ENCODE measurements around the gene CSMD2.
"Not testable (repeated sequence)": the region's sequence is repeated elsewhere in the genome, so short reads cannot be mapped to it uniquely, and the experiment has no call there.

The CSMD2 gene

GRCh38 chr1:34089731-34090130 is 75.3 kb downstream of the CSMD2 start:
- no peak for TF ChIP-seq TAF1 (IDR thresholded peaks at IDR 0.05; ENCODE audit: borderline replicate concordance, low read depth, low read length)
- no peak for TF ChIP-seq POLR2A (IDR thresholded peaks at IDR 0.05; ENCODE audit: low read depth, low read length)
- TF ChIP-seq POLR2AphosphoS5 (IDR thresholded peaks at IDR 0.05; ENCODE audit: low read depth, low read length), result no peak
- no peak for FAIRE-seq
- no peak for DNase-seq (ENCODE audit: insufficient read length)

DNA sequence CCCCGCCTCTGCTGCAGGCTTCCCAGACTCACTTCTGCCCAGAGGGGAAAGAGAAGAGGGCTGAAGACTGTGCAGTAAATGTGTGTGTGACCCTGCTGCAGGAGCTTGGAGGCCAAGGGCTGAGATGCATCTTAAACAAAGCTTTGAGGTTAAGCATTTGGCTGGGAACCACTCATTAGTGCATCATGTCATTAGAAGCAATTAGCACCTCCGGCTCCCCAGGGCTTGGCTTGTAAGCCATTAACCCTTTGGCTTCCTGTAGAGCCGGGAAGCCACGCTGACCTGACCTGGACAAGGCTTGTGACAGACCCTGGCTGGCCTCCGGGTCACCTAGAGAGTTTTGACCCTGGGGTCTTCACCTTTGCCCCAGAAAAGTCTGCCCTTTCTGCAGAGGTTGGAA is 77.0 kb downstream of the CSMD2 start:
- TF ChIP-seq POLR2A (IDR thresholded peaks at IDR 0.05; ENCODE audit: low read depth, low read length), result no peak
- TF ChIP-seq TAF1 (IDR thresholded peaks at IDR 0.05; ENCODE audit: borderline replicate concordance, low read depth, low read length), result no peak
- no peak for TF ChIP-seq POLR2AphosphoS5 (IDR thresholded peaks at IDR 0.05; ENCODE audit: low read depth, low read length)
- FAIRE-seq (no peak), DNase-seq (ENCODE audit: insufficient read length) (no peak)

GRCh38 chr1:34086561-34086960 is 78.5 kb downstream of the CSMD2 start:
- FAIRE-seq, result no peak

DNA sequence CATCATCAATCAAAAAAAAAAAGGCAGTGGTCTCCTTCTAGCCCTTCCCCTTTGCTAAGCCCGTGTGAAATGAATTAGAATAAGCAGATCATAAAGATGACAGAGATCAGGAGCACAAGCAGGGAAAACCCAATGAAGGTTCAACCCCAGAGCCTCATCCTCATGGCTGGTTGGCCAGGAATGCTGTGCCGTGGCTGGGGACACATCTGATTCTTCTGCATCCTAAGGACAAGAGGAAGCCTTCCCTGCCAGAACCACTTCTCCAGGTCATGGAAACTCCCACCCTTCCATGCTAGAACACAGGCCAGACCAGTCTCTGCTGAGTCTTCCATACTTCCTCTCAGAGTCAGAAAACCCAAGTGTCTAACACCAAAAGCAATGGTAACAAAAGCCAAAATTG is 81.1 kb downstream of the CSMD2 start:
- FAIRE-seq (no peak), DNase-seq (ENCODE audit: insufficient read length) (no peak)
- TF ChIP-seq POLR2A (IDR thresholded peaks at IDR 0.05; ENCODE audit: low read depth, low read length), result no peak
- TF ChIP-seq TAF1 (IDR thresholded peaks at IDR 0.05; ENCODE audit: borderline replicate concordance, low read depth, low read length), result no peak
- no peak for TF ChIP-seq POLR2AphosphoS5 (IDR thresholded peaks at IDR 0.05; ENCODE audit: low read depth, low read length)

More at GRCh38 chr1:34086561-34086960, 78.5 kb downstream of the CSMD2 start:
- TF ChIP-seq POLR2AphosphoS5 (IDR thresholded peaks at IDR 0.05; ENCODE audit: low read depth, low read length) (no peak), TAF1 (IDR thresholded peaks at IDR 0.05; ENCODE audit: borderline replicate concordance, low read depth, low read length) (no peak), POLR2A (IDR thresholded peaks at IDR 0.05; ENCODE audit: low read depth, low read length) (no peak)
- DNase-seq (ENCODE audit: insufficient read length), result no peak

GRCh38 chr1:34082085-34082670 is 82.9 kb downstream of the CSMD2 start:
- DNase-seq (ENCODE audit: insufficient read length); FAIRE-seq: not testable (repeated sequence)

DNA sequence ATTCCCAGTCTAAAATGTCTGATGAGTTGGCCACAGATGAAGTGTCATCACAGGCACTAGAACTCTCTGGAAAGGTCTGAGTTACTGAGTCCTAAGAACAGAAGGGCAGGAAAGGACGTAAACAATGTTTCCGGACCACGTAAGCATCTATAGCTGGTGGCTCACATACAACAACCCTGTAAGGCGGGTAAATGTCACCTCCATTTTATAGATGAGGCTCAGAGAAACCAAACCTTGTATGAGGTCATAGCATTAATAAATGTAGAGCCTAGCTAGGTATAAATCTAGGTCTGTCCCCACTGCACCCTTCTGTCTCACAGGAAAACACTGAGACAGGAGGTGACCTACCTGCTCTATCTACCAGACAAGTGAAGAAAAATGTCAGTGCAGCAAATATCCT is 86.6 kb downstream of the CSMD2 start:
- DNase-seq (ENCODE audit: insufficient read length) (no peak), FAIRE-seq (no peak)
- TF ChIP-seq POLR2A (IDR thresholded peaks at IDR 0.05; ENCODE audit: low read depth, low read length), result no peak
- no peak for TF ChIP-seq POLR2AphosphoS5 (IDR thresholded peaks at IDR 0.05; ENCODE audit: low read depth, low read length)
- no peak for TF ChIP-seq TAF1 (IDR thresholded peaks at IDR 0.05; ENCODE audit: borderline replicate concordance, low read depth, low read length)

- no peak for DNase-seq (ENCODE audit: insufficient read length)
- TF ChIP-seq POLR2A (IDR thresholded peaks at IDR 0.05; ENCODE audit: low read depth, low read length), result no peak
- TF ChIP-seq TAF1 (IDR thresholded peaks at IDR 0.05; ENCODE audit: borderline replicate concordance, low read depth, low read length), result no peak
- TF ChIP-seq POLR2AphosphoS5 (IDR thresholded peaks at IDR 0.05; ENCODE audit: low read depth, low read length), result no peak
- no peak for FAIRE-seq
Observed at GRCh38 chr1:34075576-34075975, 89.5 kb downstream of the CSMD2 start.

GRCh38 chr1:34073028-34073695 is 91.9 kb downstream of the CSMD2 start:
- FAIRE-seq (no peak), DNase-seq (ENCODE audit: insufficient read length) (no peak)

GRCh38 chr1:34070201-34070836 is 94.7 kb downstream of the CSMD2 start:
- no peak for DNase-seq (ENCODE audit: insufficient read length)
- TF ChIP-seq POLR2AphosphoS5 (IDR thresholded peaks at IDR 0.05; ENCODE audit: low read depth, low read length) (no peak), TAF1 (IDR thresholded peaks at IDR 0.05; ENCODE audit: borderline replicate concordance, low read depth, low read length) (no peak), POLR2A (IDR thresholded peaks at IDR 0.05; ENCODE audit: low read depth, low read length) (no peak)
- no peak for FAIRE-seq

More at GRCh38 chr1:34073028-34073695, 91.9 kb downstream of the CSMD2 start:
- TF ChIP-seq POLR2A (IDR thresholded peaks at IDR 0.05; ENCODE audit: low read depth, low read length) (no peak), POLR2AphosphoS5 (IDR thresholded peaks at IDR 0.05; ENCODE audit: low read depth, low read length) (no peak), TAF1 (IDR thresholded peaks at IDR 0.05; ENCODE audit: borderline replicate concordance, low read depth, low read length) (no peak)

GRCh38 chr1:34066981-34067603 is 97.9 kb downstream of the CSMD2 start:
- no peak for DNase-seq (ENCODE audit: insufficient read length)
- FAIRE-seq, result no peak
- TF ChIP-seq TAF1 (IDR thresholded peaks at IDR 0.05; ENCODE audit: borderline replicate concordance, low read depth, low read length) (no peak), POLR2A (IDR thresholded peaks at IDR 0.05; ENCODE audit: low read depth, low read length) (no peak), POLR2AphosphoS5 (IDR thresholded peaks at IDR 0.05; ENCODE audit: low read depth, low read length) (no peak)

DNA sequence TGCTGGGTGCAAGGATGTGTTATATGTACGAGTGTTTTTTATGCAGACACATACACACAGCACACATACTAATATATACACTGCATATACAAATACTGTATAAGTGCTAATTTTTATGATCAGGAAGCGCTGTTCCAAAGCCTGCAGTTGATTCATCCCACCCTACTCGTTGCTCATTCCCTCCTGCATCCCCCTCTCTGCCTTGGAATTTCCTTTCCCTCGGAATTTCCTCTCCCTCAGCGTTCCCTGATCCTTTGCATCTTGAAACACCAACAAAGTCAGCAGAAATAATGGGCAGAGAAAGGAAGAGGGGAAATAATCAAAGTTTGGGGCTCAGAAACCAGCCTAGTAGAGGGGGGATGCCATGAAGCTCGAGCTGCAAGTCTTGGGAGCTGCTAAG is 98.9 kb downstream of the CSMD2 start:
- TF ChIP-seq POLR2A (IDR thresholded peaks at IDR 0.05; ENCODE audit: low read depth, low read length) (no peak), TAF1 (IDR thresholded peaks at IDR 0.05; ENCODE audit: borderline replicate concordance, low read depth, low read length) (no peak), POLR2AphosphoS5 (IDR thresholded peaks at IDR 0.05; ENCODE audit: low read depth, low read length) (no peak)
- DNase-seq (ENCODE audit: insufficient read length) (no peak), FAIRE-seq (no peak)

GRCh38 chr1:34065498-34065897 is 99.5 kb downstream of the CSMD2 start:
- DNase-seq (ENCODE audit: insufficient read length) (no peak), FAIRE-seq (no peak)
- no peak for TF ChIP-seq POLR2A (IDR thresholded peaks at IDR 0.05; ENCODE audit: low read depth, low read length)
- TF ChIP-seq TAF1 (IDR thresholded peaks at IDR 0.05; ENCODE audit: borderline replicate concordance, low read depth, low read length), result no peak
- TF ChIP-seq POLR2AphosphoS5 (IDR thresholded peaks at IDR 0.05; ENCODE audit: low read depth, low read length), result no peak

Data from GM12892 (cell line).